PFSK-1 (cell line): Measurements from ENCODE around the gene SLC17A9.

ENCODE experiments used
- FOXP2 ChIP-seq: optimal IDR thresholded peaks from 2 replicates; pipeline ENCODE3; 2011; ENCODE audit warnings: borderline replicate concordance, control low read depth, inconsistent platforms; ENCODE audit not compliant: insufficient read depth; ENCODE audit errors: extremely low read length, extremely low read depth
- POLR2AphosphoS5 ChIP-seq: IDR thresholded peaks from 2 replicates; pipeline ENCODE4 v1.6.1; 2012; ENCODE audit warnings: low read depth, mild to moderate bottlenecking, control low read depth, low read length, moderate library complexity
- REST ChIP-seq, 2 experiments: IDR thresholded peaks; 2 replicates each; pipeline versions ENCODE4 v1.6.1 to v1.8.0; 2011 to 2012; ENCODE audit warnings: low read depth in 2 of 2, low read length in 2 of 2, control low read depth in 1 of 2, inconsistent platforms in 1 of 2, mild to moderate bottlenecking in 1 of 2, moderate library complexity in 1 of 2; ENCODE audit not compliant: insufficient read depth in 1 of 2
- SIN3A ChIP-seq: IDR thresholded peaks from 2 replicates; pipeline ENCODE4 v1.6.1; 2012; ENCODE audit warnings: mild to moderate bottlenecking, low read length, moderate library complexity, borderline replicate concordance; ENCODE audit not compliant: insufficient read depth
- TAF1 ChIP-seq: IDR thresholded peaks from 2 replicates; pipeline ENCODE4 v1.6.1; 2012; ENCODE audit warnings: low read length, control low read depth, borderline replicate concordance; ENCODE audit not compliant: insufficient read depth

SLC17A9 gene

GRCh38 chr20:63015147-63015661 lies 62.7 kb downstream of the SLC17A9 start:
- TF ChIP-seq FOXP2, result no peak
- no peak for TF ChIP-seq TAF1
- TF ChIP-seq SIN3A, result no peak
- TF ChIP-seq REST (IDR thresholded peaks at IDR 0.05; ENCODE audit: insufficient read depth in 1 of 2, low read depth in 2 of 2, low read length in 2 of 2), result no peak
- TF ChIP-seq POLR2AphosphoS5, result no peak

GRCh38 chr20:63015662-63016361 lies 63.3 kb downstream of the SLC17A9 start:
- TF ChIP-seq SIN3A (no peak), TAF1 (no peak), POLR2AphosphoS5 (no peak), FOXP2 (no peak), REST (IDR thresholded peaks at IDR 0.05; ENCODE audit: insufficient read depth in 1 of 2, low read depth in 2 of 2, low read length in 2 of 2) (no peak)

- TF ChIP-seq POLR2AphosphoS5, result no peak
- no peak for TF ChIP-seq FOXP2
- TF ChIP-seq SIN3A, result no peak
- TF ChIP-seq REST (IDR thresholded peaks at IDR 0.05; ENCODE audit: insufficient read depth in 1 of 2, low read depth in 2 of 2, low read length in 2 of 2), result no peak
- no peak for TF ChIP-seq TAF1
Measured at GRCh38 chr20:63016514-63017075, 64.1 kb downstream of the SLC17A9 start.

GRCh38 chr20:63017076-63017825 lies 64.7 kb downstream of the SLC17A9 start:
- TF ChIP-seq TAF1, result no peak
- no peak for TF ChIP-seq REST (IDR thresholded peaks at IDR 0.05; ENCODE audit: insufficient read depth in 1 of 2, low read depth in 2 of 2, low read length in 2 of 2)
- no peak for TF ChIP-seq POLR2AphosphoS5
- TF ChIP-seq FOXP2, result no peak
- TF ChIP-seq SIN3A, result no peak
